GM21515 (cell line): ENCODE data around the gene HIVEP1.

Experiments used
- ATAC-seq: cut with Tn5 transposase; IDR thresholded peaks from one replicate; pipeline ENCODE4 v1.9.1; 2021; ENCODE audit not compliant: unreplicated experiment

The HIVEP1 gene

GRCh38 chr6:11992086-11992485 is 20.0 kb upstream of the HIVEP1 start:
- ATAC-seq, result no peak

DNA sequence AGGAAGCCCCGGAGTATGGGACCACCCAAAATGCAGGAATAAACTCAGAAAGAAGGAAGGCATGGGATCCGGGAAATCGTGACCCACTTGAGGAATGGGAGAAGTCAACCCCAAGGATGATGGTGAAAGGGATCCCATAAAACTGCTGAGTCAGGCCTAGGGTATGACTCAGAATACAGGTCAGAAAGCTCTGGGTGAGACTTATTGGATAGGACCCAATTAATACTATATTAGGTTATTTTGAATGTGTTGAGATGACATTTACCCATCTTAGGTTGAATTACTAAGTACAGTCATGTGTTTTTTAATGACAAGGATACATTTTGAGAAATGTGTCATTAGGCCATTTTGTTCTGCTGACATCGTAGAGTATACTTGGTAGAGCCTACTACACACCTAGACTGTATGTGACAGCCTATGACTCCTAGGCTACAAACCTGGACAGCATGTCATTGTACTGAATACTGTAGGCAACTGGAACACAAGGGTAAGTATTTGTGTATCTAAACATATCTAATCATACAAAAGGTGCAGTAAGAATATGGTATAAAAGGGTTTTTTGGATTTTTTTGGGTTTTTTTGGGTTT is 17.1 kb upstream of the HIVEP1 start:
- ATAC-seq, result no peak

GRCh38 chr6:11996751-11997150 is 15.4 kb upstream of the HIVEP1 start:
- ATAC-seq, result no peak

DNA sequence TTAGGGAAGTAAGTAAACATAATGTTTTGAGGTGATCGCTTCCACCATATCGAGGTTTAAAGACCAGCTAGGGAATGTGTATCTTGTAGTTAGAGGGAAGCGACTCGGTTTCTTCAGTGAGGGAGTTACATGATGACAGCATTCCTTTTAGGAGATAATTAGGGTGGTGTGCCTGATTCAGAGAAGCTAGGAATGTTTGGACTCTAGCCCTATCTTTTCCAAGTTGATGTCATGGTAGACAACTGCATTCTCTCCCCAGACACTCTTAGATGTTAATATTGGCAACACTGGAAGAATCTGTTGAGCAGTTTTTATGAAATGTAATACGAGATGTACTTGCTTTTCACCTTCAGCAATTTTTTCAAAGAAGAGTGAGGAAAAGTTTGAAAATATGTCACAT is 12.9 kb upstream of the HIVEP1 start:
- no peak for ATAC-seq

- ATAC-seq, result no peak
These were observed 11.9 kb upstream of the HIVEP1 start for GRCh38 chr6:12000174-12000573.

- no peak for ATAC-seq
These were observed 11.0 kb upstream of the HIVEP1 start for GRCh38 chr6:12001004-12001705.

DNA sequence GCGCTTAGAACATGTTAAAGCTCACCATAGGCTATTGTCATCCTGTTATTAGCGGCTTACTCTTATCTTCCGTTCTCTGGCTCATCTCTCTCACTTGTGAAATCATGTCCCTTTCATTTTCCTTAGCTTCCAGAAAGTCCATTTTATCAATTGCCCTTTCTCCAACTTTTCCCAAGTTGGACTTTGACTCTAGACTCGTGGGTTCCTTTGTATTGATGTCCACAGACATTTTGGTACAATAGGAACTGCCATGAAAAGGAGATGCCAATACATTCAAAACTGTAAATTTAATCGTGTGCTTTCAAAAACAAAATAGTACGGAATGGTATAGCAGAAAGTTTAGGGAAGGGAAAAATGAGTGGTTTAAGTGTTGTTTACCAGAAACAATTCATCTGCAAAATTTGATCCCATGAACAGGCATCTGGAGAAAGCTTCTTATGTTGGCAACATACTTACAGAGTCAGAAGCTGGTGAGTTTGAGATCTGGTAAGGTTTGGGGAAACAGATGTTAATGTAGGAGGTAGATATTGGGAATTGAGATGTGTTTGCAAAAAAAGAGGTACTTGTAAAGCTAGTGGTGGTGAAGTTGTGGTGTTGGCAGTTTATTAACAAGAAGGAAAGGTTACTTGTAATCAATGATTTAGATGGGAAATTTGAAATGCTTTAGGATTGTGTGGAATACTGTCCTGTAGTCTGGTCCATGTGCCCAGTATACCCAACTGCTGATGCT is 10.2 kb upstream of the HIVEP1 start:
- ATAC-seq, result no peak

GRCh38 chr6:12007473-12007872 is 4.6 kb upstream of the HIVEP1 start:
- no peak for ATAC-seq

DNA sequence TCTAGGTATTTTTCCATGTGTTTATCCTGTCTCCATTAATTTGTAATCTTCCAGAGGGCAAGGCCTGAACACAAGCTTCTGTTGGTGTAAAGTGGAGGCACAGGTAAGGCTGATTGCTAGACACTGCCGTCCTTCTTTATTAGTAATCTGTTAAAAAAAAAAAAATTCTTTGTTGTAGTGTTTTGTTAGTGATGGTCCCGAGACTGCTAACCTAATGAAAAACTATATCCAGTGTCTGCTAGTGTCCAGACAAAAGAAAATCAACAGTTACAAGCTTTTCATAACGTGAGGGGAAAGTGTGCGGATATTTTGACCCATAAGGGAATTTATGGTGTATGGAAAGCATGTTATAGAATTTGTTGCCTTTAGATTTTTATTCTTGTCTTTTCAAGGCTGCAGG is 4.2 kb upstream of the HIVEP1 start:
- ATAC-seq, result no peak

GRCh38 chr6:12008366-12009179 is 3.5 kb upstream of the HIVEP1 start:
- peak; percentile 36 for ATAC-seq

GRCh38 chr6:12009180-12009685 is 2.9 kb upstream of the HIVEP1 start:
- ATAC-seq, result no peak

GRCh38 chr6:12009876-12010634 is 2.1 kb upstream of the HIVEP1 start:
- ATAC-seq, result no peak

GRCh38 chr6:12010635-12011275 is 1.4 kb upstream of the HIVEP1 start:
- ATAC-seq, result peak; percentile 36

GRCh38 chr6:12011276-12012037 is 655 bp upstream of the HIVEP1 start:
- ATAC-seq, result peak; percentile 56

DNA sequence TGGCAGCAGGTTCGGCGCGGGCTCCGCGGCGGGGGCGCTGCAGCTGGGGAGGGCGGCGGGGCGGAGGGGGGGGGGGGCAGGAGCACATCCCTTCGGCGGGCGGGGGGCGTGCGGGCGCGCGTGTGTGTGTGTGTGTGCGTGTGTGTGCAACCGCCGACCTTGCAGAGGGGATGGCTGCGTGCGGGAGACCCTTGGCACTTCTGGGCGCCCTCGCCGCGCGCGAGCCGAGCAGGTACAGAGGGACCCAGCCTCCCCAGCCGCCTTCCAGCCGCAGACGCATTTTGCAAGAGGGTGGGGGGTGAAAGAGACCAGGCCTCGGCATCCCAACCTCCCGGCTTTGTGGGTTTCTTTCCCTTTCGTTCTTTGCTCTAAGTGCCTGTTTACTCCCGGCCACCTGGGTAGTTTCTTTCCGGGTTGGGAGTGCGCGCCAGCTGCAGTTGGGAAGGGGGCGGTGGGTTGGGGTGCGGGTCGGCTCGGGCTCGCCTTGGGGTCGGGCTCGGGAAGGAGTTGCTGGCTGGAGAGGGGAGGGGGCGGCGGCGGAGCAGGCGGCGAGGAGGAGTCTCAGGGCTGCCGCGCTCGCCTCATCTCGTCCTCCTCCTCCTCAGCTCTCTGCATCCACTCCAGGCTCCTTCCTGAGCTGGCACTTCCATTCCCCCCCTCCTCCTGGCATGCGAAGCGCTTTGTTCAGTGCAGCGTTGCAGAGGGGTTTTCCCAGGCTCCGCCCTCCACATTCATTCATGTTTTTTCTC is 620 bp downstream of the HIVEP1 start:
- no peak for ATAC-seq

DNA sequence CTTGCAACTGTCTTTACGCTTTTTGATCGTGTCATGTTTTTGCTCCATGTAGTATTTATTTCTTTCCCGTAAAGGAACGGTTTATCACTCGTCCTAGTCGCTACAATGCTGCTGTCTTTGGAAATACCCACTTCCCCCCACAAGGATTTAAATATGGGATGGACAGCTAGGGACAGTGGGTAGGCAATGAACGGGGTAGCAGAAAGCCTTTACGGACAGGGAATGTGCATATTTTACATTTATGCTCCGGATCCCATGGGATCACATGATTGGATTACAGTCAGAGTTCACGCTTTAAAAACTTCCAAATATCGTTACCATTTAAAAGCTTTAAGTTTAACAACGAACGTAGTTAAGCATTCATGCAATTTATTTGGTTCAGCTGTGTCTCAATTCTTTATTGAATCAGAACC is 1.2 kb downstream of the HIVEP1 start:
- no peak for ATAC-seq

GRCh38 chr6:12014027-12014872 is 2.1 kb downstream of the HIVEP1 start:
- ATAC-seq, result no peak

GRCh38 chr6:12014873-12015149 is 2.7 kb downstream of the HIVEP1 start:
- no peak for ATAC-seq
